ENCODE data around the gene PTBP1.
"Not testable (repeated sequence)": the region's sequence is repeated elsewhere in the genome, so short reads cannot be mapped to it uniquely, and the experiment has no call there.

The PTBP1 gene

DNA sequence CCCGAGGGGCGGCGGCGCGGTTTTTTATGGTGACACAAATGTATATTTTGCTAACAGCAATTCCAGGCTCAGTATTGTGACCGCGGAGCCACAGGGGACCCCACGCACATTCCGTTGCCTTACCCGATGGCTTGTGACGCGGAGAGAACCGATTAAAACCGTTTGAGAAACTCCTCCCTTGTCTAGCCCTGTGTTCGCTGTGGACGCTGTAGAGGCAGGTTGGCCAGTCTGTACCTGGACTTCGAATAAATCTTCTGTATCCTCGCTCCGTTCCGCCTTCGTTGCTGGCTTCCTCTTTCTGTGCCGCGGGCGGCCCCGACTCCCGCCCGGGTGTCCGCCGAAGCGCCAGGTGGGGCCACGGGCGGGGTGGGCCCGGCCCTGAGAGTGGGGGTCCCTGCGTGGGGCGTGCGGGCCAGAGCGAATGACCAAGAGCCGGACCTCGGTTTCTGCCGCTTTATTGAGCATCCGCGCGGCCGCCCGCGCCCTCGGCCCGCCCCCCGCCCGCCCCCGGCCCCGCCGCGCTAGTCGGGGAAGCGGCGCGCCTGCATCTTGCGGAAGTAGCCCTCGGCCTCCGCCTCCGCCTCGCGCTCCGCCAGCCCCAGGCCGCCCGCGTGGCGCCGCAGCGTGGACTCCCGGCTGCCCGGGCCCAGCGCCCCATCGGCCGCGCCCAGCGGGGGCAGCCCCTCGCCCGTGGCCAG lies 14.9 kb downstream of the PTBP1 start:
- DNase-seq = no peak

DNA sequence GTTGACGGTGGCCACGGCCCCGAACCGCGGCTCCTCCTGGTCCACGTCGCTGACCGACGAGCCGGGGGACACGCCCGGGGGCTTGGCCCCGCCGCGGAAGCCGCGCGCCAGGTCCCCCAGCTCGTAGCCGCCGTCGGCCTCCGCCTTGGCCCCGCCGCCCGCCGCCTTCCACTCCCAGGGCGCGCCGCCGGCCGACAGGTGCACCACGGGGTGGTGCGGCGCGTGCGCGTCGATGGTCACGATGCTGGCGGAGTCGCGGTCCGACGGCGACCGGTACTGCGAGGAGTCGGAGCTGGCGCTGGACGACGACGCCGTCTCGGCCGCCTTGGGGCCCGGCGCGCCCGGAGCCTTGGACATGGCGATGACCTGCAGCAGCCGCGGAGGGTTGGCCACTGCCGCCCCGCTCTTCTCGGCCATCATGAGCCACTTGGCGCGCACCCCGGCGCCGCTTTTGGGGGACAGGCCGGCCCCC lies 15.5 kb downstream of the PTBP1 start:
- no peak for DNase-seq

DNA sequence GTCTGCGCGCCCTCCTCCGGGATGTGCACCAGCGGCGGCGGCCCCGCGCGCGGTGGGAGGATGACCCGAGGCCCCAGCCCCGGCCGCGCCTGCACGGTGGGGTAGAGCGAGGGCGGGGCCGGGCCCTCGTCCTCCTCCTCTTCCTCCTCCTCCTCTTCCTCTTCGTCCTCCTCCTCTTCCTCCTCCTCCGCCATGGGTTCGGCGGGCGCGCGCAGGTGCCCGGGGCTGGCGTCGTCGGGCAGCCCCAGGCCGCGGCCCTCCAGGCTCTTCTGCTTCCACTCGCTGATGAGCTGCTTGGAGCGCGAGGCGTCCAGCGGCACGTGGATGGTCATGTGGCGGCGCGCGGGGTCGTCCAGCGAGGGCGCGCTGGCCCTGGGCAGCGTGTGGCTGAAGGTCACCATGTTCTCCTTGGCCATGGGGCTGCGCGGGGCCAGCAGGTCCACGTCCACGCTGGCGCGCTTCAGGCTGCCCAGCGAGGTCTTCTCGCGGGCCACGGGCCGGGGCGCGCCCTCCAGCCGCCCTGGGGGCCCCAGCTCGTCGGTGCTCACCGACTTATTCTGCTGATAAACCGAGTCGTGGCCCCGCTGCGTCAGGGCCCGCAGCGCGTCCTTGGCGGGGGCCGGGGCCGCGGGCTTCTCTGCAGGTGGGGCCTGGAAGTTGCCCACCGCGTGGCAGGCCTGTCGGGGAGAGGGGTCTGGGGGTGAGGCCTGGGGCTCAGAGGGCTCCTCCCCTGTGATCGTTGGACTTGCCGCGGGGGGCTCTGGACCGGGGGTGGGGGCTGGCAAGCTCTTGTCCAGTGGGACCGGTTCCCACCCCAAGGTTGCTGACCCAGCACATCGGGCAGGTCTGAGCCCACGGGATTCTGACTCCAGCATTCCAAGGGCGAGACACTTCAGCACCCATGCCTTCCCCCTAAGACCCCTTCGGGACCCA lies 16.2 kb downstream of the PTBP1 start:
- no peak for DNase-seq

DNA sequence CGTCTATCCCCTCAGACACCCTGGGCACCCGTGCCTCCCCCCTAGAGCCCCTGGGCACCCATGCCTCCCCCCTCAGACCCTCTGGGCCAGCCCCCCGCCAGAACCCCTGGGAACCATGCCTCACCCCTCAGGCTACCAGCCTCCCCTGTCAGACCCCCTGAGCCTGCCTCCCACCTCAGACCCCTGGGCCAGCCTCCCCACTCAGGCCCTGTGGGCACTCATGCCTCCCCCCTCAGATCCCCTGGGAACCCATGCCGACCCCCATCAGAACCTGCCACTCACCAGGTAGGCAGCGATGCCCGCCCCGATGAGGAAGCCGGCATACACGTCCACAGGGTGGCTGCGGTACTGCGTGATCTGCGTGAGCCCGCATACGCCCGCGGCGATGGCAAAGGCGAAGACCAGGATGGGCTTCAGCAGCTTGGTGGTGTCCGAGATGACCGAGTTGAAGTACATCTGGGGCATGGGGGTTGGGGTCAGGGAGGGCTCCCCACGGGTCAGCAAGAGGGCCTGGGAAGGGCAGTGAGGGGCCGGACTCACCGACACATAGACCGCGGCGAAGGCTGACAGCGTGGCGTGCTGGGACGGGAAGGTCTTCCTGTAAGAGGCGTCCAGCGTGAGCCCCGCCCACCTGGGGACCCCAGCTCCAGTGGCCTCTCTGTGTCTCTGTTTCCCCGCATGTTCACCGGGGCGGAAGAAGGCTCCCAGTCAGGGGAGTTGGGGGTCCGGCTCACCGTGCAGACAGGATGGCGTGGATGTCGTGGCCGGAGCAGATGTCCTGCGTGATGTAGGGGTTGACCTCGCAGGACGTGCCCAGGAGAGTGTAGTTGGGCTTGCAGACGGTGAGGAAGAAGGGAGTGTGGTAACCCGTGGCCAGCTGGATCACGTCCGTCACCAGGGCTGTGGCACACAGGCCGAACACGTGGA lies 17.2 kb downstream of the PTBP1 start:
- no peak for DNase-seq

DNA sequence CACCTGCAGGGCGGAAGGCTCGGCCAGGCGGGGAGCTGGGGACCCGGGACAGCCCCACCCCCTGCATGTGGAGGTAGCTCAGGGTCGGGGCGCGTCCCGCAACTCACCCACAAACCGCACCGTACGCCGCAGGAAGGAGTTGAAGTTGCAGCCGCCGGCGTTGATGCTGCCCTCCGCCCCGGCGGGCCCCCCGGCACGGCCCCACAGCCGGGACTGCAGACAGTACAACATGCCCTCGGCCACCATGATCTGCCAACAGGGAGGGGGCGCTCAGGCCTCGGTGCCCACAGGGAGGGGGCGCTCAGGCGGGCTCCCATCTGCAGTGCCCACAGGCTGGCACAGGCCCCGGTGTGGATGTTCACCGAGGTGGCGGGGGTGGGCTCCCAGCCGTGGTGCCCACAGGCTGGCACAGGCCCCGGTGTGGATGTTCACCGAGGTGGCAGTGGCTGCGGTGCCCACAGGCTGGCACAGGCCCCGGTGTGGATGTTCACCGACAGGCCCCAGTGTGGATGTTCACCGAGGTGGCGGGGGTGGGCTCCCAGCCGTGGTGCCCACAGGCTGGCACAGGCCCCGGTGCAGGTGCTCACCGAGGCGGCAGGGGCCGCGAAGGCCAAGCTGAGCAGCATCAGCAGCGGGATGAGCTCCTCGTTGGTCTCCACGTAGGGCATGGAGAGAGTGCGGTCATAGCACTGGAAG lies 18.0 kb downstream of the PTBP1 start:
- no peak for DNase-seq

DNA sequence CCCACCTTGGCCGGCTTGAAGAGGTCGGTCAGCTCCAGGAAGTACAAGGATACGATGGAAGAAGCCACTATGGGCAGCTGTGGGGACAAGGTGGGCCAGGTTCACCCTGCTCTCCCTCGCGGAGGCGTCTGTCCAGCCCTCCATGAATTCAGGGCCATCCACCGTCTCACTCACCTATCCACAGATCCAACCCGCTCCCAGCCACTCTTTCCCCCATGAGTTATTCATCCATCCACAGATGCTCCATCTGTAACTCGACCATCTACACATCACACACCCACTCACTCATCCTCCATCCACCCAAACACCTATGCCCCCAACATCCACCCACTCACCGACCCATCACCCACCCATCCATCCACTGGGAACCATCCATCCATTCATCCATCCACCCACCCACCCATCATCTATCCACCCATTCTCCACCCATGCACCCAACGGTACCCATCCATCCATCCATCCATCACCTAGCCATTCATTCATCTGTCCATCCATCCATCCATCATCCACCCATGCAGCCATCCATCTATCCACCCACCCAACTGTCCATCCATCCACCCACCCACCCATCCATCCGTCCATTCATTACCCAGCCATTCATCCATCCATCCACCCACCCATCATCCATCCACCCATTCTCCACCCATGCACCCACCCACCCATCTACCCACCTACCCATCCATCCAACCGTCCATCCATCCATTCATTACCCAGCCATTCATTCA lies 18.7 kb downstream of the PTBP1 start:
- no peak for DNase-seq

DNA sequence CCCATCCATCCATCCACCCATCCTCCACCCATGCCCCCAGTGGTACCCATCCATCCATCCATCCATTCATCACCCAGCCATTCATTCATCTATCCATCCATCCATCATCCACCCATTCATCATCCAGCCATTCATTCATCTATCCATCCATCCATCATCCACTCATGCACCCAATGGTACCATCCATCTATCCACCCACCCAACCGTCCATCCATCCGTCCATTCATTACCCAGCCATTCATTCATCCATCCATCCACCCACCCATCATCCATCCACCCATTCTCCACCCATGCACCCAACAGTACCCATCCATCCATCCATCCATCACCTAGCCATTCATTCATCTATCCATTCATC lies 19.2 kb downstream of the PTBP1 start:
- DNase-seq = no peak

DNA sequence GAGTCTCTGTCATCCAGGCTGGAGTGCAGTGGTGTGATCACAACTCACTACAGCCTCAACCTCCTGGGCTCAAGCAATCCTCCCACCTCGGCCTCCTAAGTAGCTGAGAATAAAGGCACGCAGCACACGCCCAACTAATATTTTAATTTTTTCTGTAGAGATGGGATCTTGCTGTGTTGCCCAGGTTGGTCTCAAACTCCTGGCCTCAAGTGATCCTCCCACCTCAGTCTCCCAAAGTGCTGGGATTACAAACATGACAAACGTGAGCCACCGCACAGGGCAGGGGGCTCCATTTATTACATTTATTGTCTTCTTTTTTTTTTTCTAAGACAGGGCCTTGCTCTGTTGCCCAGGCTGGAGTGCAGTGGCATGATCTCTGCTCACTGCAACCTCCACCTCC lies 23.0 kb downstream of the PTBP1 start:
- DNase-seq = not testable (repeated sequence)

DNA sequence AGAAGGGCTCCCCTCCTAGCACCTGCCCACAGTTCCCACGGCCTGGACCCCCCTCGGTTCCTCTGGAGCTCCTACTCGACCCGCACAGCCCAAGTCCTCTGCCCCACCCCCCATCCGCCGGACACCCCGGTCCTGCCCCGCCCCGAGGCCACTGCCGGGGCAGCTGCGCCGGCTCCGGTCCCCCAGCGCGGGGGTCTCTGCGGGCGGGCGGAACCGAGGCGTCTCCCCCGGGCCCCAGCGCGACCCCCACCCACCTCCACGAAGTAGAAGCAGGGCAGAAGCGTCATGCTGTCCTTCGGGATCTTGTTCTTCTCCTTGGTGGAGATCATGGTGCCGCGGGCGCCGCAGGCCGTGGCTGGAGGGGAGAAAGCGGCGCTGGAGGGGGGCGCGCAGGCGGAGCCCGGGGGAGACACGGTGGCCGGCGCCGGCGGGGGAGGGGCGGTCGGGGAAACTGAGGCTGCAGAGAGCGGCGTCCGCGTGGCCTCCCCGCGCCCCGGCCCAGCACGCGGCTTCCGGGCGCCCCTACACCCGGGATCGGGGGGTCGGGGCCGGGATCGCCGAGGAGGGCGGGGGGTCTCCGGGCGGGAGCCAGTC lies 24.1 kb downstream of the PTBP1 start:
- DNase-seq = no peak

DNA sequence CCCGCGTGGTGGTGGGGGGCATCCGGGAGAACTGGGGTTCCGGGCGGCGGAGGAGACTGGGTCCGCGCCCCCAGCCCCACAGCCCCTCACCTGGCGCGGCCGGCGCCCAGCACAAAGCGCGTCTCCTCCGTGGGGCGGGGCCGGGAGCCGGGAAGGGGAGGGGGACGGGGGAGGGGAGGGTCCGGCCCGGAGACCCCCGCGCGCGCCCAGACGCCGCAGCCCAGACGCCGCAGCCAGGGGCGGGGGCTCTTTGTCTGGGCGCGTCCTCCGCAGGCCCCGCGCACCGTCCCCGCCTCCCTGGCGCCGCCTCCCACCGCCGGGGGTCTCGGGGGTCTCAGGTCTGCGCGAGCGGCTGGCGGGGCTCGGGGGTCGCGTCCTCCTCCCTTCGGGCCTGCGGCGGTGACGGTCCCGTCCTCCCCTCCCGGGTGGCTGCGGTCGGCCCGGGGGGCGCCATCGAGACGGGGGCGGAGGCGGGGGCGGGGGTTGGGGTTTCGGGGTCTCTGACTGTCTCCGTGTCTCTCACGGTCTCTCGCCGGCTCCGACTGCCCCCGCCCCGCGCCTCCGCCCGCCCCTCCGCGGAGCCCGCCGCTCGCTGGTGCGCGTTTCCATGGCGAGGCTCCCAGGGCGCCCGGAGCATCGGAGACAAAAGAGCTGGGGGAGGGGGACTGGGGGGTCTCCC lies 24.7 kb downstream of the PTBP1 start, which contains the start of gene PLPPR3:
Gene PLPPR3 (minus strand): TSS at position 131 of the 679 bp plus-strand sequence. CDS start 396 bp downstream, outside the sequence.
- DNase-seq = no peak

DNA sequence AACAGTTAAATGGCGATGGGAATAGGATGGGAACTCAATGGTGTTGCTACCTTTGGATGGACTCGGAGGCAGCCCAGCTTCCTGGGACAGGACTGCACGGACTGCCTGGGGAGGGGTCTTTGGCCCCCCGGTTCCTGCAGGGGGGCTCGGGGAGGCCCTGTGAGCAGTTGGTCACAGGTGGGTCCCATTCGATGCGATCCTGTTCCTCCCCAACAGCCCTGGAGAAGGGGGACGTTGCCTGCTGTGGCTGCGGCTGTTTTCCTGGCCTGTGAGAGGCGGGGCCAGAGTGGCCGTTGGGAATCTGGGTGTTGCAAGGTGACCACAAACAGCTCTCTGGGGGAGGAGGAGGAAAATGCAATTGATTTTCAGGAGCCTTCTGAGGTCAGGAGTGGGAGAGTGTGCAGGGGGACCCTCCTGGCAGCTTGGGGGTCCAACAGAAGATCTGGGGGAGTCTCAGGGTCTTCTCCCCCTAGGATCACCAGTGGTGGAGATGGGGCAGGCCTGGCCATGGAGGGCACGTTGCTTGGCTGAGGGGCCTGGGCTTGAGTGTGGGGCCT lies 26.4 kb downstream of the PTBP1 start:
- no peak for DNase-seq

DNA sequence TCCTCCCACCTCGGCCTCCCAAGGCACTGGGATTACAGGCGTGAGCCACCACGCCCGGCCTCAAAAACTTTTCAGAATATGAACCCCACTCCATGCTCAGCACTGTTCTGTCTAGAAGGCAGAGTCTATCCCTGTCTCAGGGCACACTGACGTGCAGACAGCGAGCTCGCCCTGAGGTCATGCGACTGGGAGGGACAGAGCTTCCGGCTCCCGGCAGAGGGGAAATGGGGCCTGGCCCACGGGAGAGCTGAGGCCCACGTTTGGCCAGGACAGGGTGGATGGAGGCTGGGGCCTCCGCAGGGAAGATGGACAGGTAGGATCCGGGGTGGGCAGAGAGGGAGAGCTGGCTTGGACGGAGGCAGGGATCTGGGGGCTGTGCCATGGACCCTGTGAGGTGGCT lies 27.6 kb downstream of the PTBP1 start:
- DNase-seq = no peak

DNA sequence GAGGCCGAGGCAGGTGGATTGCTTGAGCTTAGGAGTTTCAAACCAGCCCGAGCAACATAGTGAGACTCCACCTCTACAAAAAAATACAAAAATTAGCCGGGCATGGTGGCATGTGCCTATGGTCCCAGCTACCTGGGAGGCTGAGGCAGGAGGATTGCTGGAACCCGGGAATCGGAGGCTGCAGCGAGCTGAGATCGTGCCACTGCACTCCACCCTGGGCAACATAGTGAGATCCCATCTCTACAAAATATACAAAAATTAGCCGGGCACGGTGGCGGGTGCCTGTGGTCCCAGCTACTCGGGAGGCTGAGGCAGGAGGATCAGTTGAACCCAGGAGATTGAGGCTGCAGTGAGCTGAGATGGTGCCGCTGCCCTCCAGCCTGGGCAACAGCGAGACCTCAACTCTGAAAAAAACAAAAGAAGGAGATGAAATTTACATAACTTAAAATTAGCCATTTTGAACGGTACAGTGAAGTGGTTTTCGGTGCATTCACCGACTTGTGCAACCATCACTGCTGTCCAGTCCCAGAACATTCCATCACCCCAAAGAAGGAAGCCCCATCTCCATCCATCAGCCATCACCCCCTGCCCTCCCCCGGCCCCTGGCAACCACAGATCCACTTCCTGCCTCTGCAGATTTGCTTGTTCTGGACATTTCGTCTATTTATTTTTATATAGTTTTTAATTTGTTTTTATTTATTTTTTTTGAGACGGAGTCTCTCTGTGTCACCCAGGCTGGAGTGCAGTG lies 28.8 kb downstream of the PTBP1 start:
- no peak for DNase-seq

DNA sequence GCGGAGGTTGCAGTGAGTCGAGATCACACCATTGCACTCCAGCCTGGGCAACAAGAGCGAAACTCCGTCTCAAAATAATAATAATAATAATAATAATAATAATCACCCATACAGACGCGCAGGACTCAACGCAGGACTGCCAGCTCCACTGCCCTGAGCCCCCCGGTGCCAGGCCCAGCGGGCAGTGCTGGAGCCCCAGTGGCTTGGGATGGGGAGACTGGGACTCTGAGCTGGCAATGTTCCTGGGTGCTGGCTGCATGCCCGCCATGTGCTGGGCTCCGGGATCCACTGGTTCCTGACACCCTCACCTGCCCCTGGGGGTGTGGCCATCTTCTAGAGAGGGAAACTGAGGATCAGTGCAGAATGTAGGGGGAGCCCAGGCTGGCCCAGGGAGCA lies 30.1 kb downstream of the PTBP1 start:
- no peak for DNase-seq

DNA sequence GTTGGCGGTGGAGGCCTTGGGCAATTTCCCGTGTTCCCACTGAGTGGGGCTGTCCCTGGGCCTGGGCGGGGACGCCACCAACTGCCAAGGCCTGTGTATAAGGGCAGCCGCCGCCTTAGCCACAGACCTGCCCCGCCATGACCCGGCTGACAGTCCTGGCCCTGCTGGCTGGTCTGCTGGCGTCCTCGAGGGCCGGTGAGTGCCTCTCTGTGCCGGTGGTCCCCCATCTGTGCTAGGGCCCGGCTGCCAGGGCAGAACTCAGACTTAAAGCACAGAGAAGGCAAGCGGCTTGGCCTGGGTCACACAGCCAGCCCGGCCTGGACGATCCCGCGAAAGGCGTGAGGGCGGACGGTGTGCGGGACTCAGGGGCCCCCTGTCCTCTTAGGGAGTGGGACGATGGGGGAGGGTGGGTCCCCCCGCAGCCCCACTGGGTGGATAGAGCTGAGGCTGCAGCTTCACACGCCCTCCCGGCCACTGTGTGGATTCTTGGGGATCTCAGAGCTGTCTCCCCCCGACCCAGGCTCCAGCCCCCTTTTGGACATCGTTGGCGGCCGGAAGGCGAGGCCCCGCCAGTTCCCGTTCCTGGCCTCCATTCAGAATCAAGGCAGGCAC lies 30.6 kb downstream of the PTBP1 start, which contains the start of gene AZU1:
Gene AZU1 (plus strand): TSS at position 128 of the 612 bp plus-strand sequence. CDS start 10 bp downstream, at position 138.
- DNase-seq = no peak

DNA sequence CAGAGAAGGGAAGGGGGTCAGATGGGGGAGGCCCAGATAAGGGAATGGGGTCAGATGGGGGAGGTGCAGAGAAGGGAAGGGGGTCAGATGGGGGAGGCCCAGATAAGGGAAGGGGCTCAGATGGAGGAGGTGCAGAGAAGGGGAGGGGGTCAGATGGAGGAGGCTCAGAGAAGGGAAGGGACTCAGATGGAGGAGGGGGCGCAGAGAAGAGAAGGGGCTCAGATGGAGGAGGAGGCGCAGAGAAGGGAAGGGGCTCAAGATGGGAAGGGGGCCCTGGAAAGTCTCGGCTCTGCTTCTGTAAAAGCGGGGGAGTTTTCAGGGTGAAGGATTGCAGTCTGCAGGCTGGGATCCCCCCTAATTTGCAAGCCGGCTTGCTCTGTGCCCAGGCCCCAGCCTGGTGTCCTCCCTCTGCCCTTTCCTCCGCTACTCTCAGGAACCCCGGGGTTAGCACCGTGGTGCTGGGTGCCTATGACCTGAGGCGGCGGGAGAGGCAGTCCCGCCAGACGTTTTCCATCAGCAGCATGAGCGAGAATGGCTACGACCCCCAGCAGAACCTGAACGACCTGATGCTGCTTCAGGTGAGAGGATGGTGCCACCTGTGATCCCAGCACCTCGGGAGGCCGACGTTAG lies 32.0 kb downstream of the PTBP1 start:
- DNase-seq = no peak

DNA sequence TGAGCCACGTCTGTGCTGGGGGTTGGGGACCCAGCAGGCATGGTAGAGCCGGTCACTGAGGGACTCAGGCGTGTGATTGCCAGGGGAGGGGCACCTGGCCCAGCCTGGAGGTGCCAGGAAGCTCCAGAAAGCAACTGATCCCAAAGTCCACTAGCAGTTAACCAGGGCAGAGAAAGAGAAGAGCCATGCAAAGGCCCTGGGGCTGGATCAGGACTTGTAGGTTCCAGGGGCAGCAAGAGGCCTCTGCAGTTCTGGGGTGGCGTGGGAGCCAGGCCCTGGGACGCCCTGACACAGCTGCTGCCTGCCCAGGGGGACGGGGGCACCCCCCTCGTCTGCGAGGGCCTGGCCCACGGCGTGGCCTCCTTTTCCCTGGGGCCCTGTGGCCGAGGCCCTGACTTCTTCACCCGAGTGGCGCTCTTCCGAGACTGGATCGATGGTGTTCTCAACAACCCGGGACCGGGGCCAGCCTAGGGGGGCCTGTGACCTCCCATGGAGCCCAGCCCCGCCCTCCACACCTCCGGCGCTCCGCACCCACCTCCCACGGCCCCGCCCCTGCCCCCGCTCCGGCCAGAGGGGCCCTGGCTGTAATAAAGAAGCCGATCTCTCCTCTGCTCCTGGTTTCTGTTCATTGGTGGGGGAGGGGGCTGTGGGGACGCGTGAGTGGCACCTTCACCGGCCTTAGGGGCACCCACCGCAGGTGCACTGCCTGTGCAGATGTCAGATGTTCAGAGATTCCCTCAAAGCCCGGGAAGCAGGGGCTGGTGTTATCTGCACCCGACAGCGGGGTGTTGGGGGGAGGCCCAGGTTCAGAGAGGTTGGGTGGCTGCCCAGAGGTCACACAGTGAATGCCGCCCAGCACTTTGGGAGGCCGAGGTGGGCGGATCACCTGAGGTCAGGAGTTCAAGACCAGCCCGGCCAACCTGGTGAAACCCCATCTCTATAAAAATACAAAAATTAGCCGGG lies 34.4 kb downstream of the PTBP1 start:
- no peak for DNase-seq

Measured in activated CD4-positive, CD25-positive, alpha-beta regulatory T cell treated with anti-CD3 and anti-CD28 coated beads, Interleukin-2, amount 50 U/mL, for 72 hours (primary cell).